GM12878 (cell line): ENCODE measurements around the gene PCCB. TPM values are rescaled to one million over a fixed set of nuclear protein-coding genes. Genes with fewer than 3 reads are reported as not detected.

Experiments
- ATAC-seq: fragments of 200-7000 bp; cut with Tn5 transposase; 3 replicates; pipeline ENCODE4 v1.9.1; 2020; ENCODE audit warnings: mild to moderate bottlenecking, moderate library complexity
- BruUV-seq: library from RNA; stranded (reverse); fragments of 400-500 nt; replicated peaks from 2 replicates; lab custom pipeline; 2021; lab: Mats Ljungman, UMichigan
- CTCF ChIA-PET: fragments of 300-600 bp; sonication (Branson Sonifier 250); formaldehyde crosslinking; extraction: SDS; loops from one replicate; lab custom pipeline; 2021; ENCODE audit warnings: inconsistent platforms; lab: Yijun Ruan, JAX
- POLR2A ChIA-PET: fragments of 350-600 bp; formaldehyde crosslinking; extraction: SDS; loops from one replicate; lab custom pipeline; 2021; ENCODE audit warnings: inconsistent platforms; lab: Charles Lee
- RAD21 ChIA-PET: fragments of 300-600 bp; sonication (Branson Sonifier 250); formaldehyde crosslinking; loops from one replicate; lab custom pipeline; 2023; ENCODE audit warnings: antibody characterized with exemption; ENCODE audit not compliant: unreplicated experiment; lab: Charles Lee
- SMC1A ChIA-PET: fragments of 300-600 bp; sonication (Branson Sonifier 250); formaldehyde crosslinking; loops from one replicate; lab custom pipeline; 2023; ENCODE audit not compliant: unreplicated experiment, uncharacterized antibody; lab: Charles Lee
- DNase-seq: peaks from one replicate; pipeline ENCODE4 v3.0.0-alpha.2; 2011; ENCODE audit warnings: low read depth, low spot score
- FAIRE-seq: peaks from 3 replicates; lab custom pipeline; 2011; peaks lifted over from hg19 to GRCh38; lab: Jason Lieb, UNC
- H2AFZ ChIP-seq: 2 replicates; pipeline ENCODE4 v1.6.0; 2011; ENCODE audit warnings: low read depth, low read length, control low read depth; ENCODE audit not compliant: control insufficient read depth
- H3K27ac ChIP-seq: 2 replicates; pipeline ENCODE4 v1.5.1; 2011; ENCODE audit warnings: control low read depth; ENCODE audit not compliant: control insufficient read depth, insufficient read depth
- H3K27me3 ChIP-seq, 2 experiments: replicated peaks in 1 of 2; 2 replicates each; pipeline versions ENCODE4 v1.6.0 to v1.6.1; 2011; ENCODE audit warnings: low read length in 1 of 2; ENCODE audit not compliant: control insufficient read depth in 2 of 2, insufficient read depth in 2 of 2
- H3K36me3 ChIP-seq, 2 experiments: 2 replicates each; pipeline ENCODE4 v1.5.1; 2011; ENCODE audit warnings: low read length in 1 of 2; ENCODE audit not compliant: control insufficient read depth in 2 of 2, insufficient read depth in 2 of 2
- H3K4me1 ChIP-seq: 2 replicates; pipeline ENCODE4 v1.6.1; 2011; ENCODE audit warnings: mild to moderate bottlenecking, low read length, moderate library complexity, mixed read lengths; ENCODE audit not compliant: control insufficient read depth, insufficient read depth
- H3K4me2 ChIP-seq: 2 replicates; pipeline ENCODE4 v1.6.0; 2011; ENCODE audit warnings: control low read depth; ENCODE audit not compliant: control insufficient read depth, insufficient read depth
- H3K4me3 ChIP-seq: fragments of 200-600 bp; sonication (generic); 2 replicates; pipeline ENCODE4 v1.5.1; 2016
- H3K79me2 ChIP-seq: 2 replicates; pipeline ENCODE4 v1.6.0; 2011; ENCODE audit warnings: low read length; ENCODE audit not compliant: control insufficient read depth, insufficient read depth
- H3K9ac ChIP-seq: 2 replicates; pipeline ENCODE4 v1.8.0; 2011; ENCODE audit warnings: low read length, control low read depth, mixed read lengths; ENCODE audit not compliant: control insufficient read depth, insufficient read depth
- H3K9me3 ChIP-seq: replicated peaks from 3 replicates; pipeline ENCODE4 v1.5.1; 2011; ENCODE audit warnings: mild to moderate bottlenecking, low read length; ENCODE audit not compliant: control insufficient read depth, insufficient read depth
- H4K20me1 ChIP-seq: 2 replicates; pipeline ENCODE4 v1.6.0; 2011; ENCODE audit not compliant: control insufficient read depth, insufficient read depth
- BMI1 ChIP-seq: fragments of 450-650 bp; IDR thresholded peaks from 2 replicates; pipeline ENCODE4 v1.6.1; 2016; ENCODE audit warnings: mild to moderate bottlenecking, moderate library complexity, borderline replicate concordance
- EED ChIP-seq: sonication (generic); IDR thresholded peaks from 2 replicates; pipeline ENCODE4 v1.6.1; 2016; ENCODE audit warnings: antibody characterized with exemption, low read depth
- FOXM1 ChIP-seq: IDR thresholded peaks from 2 replicates; pipeline ENCODE4 v1.6.1; 2012; ENCODE audit warnings: low read depth, mild to moderate bottlenecking, inconsistent platforms, low read length, moderate library complexity
- HDGF ChIP-seq: fragments of 450-650 bp; IDR thresholded peaks from 2 replicates; pipeline ENCODE4 v1.6.1; 2016; ENCODE audit warnings: antibody characterized with exemption
- IRF4 ChIP-seq: IDR thresholded peaks from 2 replicates; pipeline ENCODE4 v1.6.1; 2011; ENCODE audit warnings: low read depth, low read length
- POLR2AphosphoS5 ChIP-seq: IDR thresholded peaks from 2 replicates; pipeline ENCODE4 v1.6.1; 2011; ENCODE audit warnings: mild to moderate bottlenecking, low read length, inconsistent platforms
- RELA ChIP-seq: fragments of 450-650 bp; IDR thresholded peaks from 2 replicates; pipeline ENCODE4 v1.8.0; 2014; ENCODE audit warnings: borderline replicate concordance; ENCODE audit not compliant: partially characterized antibody
- SIN3A ChIP-seq: IDR thresholded peaks from 2 replicates; pipeline ENCODE4 v1.6.1; 2012; ENCODE audit warnings: low read depth, low read length, improper control_type of control experiment
- SPI1 ChIP-seq: IDR thresholded peaks from 2 replicates; pipeline ENCODE4 v1.6.1; 2011; ENCODE audit warnings: low read depth, mild to moderate bottlenecking, low read length, moderate library complexity, borderline replicate concordance; ENCODE audit not compliant: insufficient read depth
- STAT1 ChIP-seq: fragments of 450-650 bp; conservative IDR thresholded peaks from 2 replicates; pipeline ENCODE4 v1.6.1; 2014; ENCODE audit warnings: antibody characterized with exemption, mild to moderate bottlenecking
- TCF12 ChIP-seq: IDR thresholded peaks from 2 replicates; pipeline ENCODE4 v1.6.1; 2011; ENCODE audit warnings: low read depth, mild to moderate bottlenecking, low read length
- YBX1 ChIP-seq: fragments of 450-650 bp; IDR thresholded peaks from 2 replicates; pipeline ENCODE4 v1.6.1; 2016; ENCODE audit warnings: antibody characterized with exemption
- ZNF24 ChIP-seq: fragments of 450-650 bp; IDR thresholded peaks from 2 replicates; pipeline ENCODE4 v1.6.1; 2017; ENCODE audit warnings: antibody characterized with exemption, mild to moderate bottlenecking
- ZNF384 ChIP-seq: IDR thresholded peaks from 2 replicates; pipeline ENCODE4 v1.6.1; 2012; ENCODE audit warnings: low read depth, mild to moderate bottlenecking, low read length, improper control_type of control experiment, borderline replicate concordance
- WGBS: methylation state at CpG from one replicate; pipeline ENCODE4 v1.1.6; 2016; ENCODE audit warnings: low lambda C conversion rate; ENCODE audit not compliant: insufficient replicate concordance, insufficient coverage; ENCODE audit errors: missing lambda C conversion rate; 5-methylcytosine and 5-hydroxymethylcytosine counted together
- in situ Hi-C: fragments of 300-500 bp; cut with MboI; formaldehyde crosslinking; loops from 9 replicates; pipeline ENCODE4 v1.14.3; 2018; ENCODE audit warnings: mixed read lengths
- intact Hi-C: fragments of 100-400 bp; cut with micrococcal nuclease; formaldehyde crosslinking; loops from one replicate; pipeline ENCODE4 v1.14.2; 2022; ENCODE audit not compliant: unreplicated experiment
- polyA plus RNA-seq, 11 experiments: library from polyadenylated mRNA; depleted of rRNA in 4 of 11; unstranded in 6 of 11; stranded (reverse) in 5 of 11; fragments of >200 nt; fragmentation: Nextera tagmentation in 4 of 11; fragmentation: Illumina TruSeq in 1 of 11; extraction: Ambion mirVana in 4 of 11; extraction: Trizol in 1 of 11; gene quantifications; 1 replicate in 1 of 11; 2 replicates in 10 of 11; pipeline versions ENCODE4 v1.2.1 to v1.2.3, GENCODE V29; 2011 to 2016; ENCODE audit warnings: inconsistent platforms in 2 of 11, missing spikeins in 2 of 11, low read depth in 1 of 11
- total RNA-seq, 4 experiments: library from RNA; depleted of rRNA in 3 of 4; stranded (reverse); fragments of >200 nt in 3 of 4; fragmentation: Illumina TruSeq in 1 of 4; extraction: Trizol in 1 of 4; gene quantifications; 2 replicates each; pipeline versions ENCODE4 v1.2.1 to v1.2.3, GENCODE V29; 2013 to 2021
- TF ChIP-seq, protein P1 (sequence below): fragments of 450-650 bp; IDR thresholded peaks from 2 replicates; pipeline ENCODE4 v1.6.1; 2017; ENCODE audit warnings: mild to moderate bottlenecking, low read depth, inconsistent platforms; ENCODE audit not compliant: poor library complexity, severe bottlenecking
- TF ChIP-seq, protein P2 (sequence below): fragments of 450-650 bp; IDR thresholded peaks from 2 replicates; pipeline ENCODE4 v1.6.1; 2018; ENCODE audit warnings: borderline replicate concordance, mild to moderate bottlenecking; ENCODE audit not compliant: partially characterized antibody
- TF ChIP-seq, protein P3 (sequence below): fragments of 450-650 bp; IDR thresholded peaks from 2 replicates; pipeline ENCODE4 v1.6.1; 2017; ENCODE audit warnings: mild to moderate bottlenecking

PCCB gene
- total and polyA plus RNA-seq, 10 of the 15 experiments (the other 5 are each of a cell fraction or from before 2014, with no cell fraction given): 67.2 to 133 (median 86.9) TPM

DNA sequence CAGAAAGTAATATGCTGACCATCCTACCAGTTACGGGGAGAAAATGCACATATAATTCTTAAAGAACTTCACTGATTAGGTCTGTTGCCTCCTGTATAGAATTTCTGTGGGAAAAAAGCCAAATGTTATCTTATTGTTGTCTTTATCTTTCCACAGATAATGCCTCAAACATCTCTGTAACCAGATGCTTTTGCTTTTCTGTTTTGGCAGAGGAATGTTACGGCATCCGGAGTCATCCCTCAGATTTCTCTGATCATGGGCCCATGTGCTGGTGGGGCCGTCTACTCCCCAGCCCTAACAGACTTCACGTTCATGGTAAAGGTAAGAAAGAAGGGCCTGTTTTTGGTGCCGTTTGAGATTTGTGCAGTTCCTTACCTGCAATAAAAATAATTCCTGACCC, 33.5 kb downstream of the PCCB start:
- DNase-seq: no peak
- H3K79me2 ChIP-seq: no peaks in the 10 kb centered on the region
- no peak overlapping the region for H3K4me2 ChIP-seq
- H3K4me1 ChIP-seq: 0 out of 2 replicates have a peak, but pooled peaks cover 3% of the 10 kb centered on the region
- H4K20me1 ChIP-seq: no peaks in the 10 kb centered on the region
- no peak for TF ChIP-seq ZNF384
- TF ChIP-seq, protein P1, sequence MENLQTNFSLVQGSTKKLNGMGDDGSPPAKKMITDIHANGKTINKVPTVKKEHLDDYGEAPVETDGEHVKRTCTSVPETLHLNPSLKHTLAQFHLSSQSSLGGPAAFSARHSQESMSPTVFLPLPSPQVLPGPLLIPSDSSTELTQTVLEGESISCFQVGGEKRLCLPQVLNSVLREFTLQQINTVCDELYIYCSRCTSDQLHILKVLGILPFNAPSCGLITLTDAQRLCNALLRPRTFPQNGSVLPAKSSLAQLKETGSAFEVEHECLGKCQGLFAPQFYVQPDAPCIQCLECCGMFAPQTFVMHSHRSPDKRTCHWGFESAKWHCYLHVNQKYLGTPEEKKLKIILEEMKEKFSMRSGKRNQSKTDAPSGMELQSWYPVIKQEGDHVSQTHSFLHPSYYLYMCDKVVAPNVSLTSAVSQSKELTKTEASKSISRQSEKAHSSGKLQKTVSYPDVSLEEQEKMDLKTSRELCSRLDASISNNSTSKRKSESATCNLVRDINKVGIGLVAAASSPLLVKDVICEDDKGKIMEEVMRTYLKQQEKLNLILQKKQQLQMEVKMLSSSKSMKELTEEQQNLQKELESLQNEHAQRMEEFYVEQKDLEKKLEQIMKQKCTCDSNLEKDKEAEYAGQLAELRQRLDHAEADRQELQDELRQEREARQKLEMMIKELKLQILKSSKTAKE: no peak
- TF ChIP-seq POLR2AphosphoS5: no peak
- no peak for TF ChIP-seq BMI1
- TF ChIP-seq, protein P2, sequence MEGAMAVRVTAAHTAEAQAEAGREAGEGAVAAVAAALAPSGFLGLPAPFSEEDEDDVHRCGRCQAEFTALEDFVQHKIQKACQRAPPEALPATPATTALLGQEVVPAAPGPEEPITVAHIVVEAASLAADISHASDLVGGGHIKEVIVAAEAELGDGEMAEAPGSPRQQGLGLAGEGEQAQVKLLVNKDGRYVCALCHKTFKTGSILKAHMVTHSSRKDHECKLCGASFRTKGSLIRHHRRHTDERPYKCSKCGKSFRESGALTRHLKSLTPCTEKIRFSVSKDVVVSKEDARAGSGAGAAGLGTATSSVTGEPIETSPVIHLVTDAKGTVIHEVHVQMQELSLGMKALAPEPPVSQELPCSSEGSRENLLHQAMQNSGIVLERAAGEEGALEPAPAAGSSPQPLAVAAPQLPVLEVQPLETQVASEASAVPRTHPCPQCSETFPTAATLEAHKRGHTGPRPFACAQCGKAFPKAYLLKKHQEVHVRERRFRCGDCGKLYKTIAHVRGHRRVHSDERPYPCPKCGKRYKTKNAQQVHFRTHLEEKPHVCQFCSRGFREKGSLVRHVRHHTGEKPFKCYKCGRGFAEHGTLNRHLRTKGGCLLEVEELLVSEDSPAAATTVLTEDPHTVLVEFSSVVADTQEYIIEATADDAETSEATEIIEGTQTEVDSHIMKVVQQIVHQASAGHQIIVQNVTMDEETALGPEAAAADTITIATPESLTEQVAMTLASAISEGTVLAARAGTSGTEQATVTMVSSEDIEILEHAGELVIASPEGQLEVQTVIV: no peak
- TF ChIP-seq IRF4: no peak
- TF ChIP-seq ZNF24: no peak
- TF ChIP-seq, protein P3, sequence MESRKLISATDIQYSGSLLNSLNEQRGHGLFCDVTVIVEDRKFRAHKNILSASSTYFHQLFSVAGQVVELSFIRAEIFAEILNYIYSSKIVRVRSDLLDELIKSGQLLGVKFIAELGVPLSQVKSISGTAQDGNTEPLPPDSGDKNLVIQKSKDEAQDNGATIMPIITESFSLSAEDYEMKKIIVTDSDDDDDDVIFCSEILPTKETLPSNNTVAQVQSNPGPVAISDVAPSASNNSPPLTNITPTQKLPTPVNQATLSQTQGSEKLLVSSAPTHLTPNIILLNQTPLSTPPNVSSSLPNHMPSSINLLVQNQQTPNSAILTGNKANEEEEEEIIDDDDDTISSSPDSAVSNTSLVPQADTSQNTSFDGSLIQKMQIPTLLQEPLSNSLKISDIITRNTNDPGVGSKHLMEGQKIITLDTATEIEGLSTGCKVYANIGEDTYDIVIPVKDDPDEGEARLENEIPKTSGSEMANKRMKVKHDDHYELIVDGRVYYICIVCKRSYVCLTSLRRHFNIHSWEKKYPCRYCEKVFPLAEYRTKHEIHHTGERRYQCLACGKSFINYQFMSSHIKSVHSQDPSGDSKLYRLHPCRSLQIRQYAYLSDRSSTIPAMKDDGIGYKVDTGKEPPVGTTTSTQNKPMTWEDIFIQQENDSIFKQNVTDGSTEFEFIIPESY: no peak
- TF ChIP-seq TCF12: no peak
- no peak for TF ChIP-seq SPI1
- no peak for TF ChIP-seq EED
- TF ChIP-seq RELA: no peak
- TF ChIP-seq STAT1: no peak
- TF ChIP-seq SIN3A: no peak
- TF ChIP-seq FOXM1: no peak
- TF ChIP-seq HDGF: no peak
- TF ChIP-seq YBX1: no peak
- FAIRE-seq: no peak
- no peak overlapping the region for H2AFZ ChIP-seq
- in situ Hi-C loops (no loop called here), intact Hi-C loops (no loop called here)
- H3K27ac ChIP-seq: no peak overlapping the region
- H3K9ac ChIP-seq: no peak overlapping the region
- ChIA-PET CTCF (no interaction called here), POLR2A (interaction anchor here (0.6 kb wide), 1 partner anchor 662 kb away, joined by 3 read pairs; no protein-coding TSS in a partner anchor), RAD21 (no interaction called here), SMC1A (interaction anchor here (1.7 kb wide), 1 partner anchor 86 kb away, joined by 5 read pairs; no protein-coding TSS in a partner anchor)
- H3K27me3 ChIP-seq: no peaks in the 10 kb centered on the region
- peaks cover 1 to 4% of the 10 kb centered on the region in 2 experiments; a peak in 3 of 4 replicates for H3K36me3 ChIP-seq
- H3K4me3 ChIP-seq: no peak overlapping the region
- no TSS peak for BruUV-seq
- no peaks in the 10 kb centered on the region; the same call in 1 of the 3 replicates for H3K9me3 ChIP-seq
- ATAC-seq: no peak
- WGBS: over 99% methylated on average over 6 of the region's 6 CpGs
